GM19025 (cell line): Measurements from ENCODE around the gene LMO3.
A peak's percentile ranks its signal among the peaks of the same experiment; 100 is the strongest.

ENCODE experiments used
- ATAC-seq: cut with Tn5 transposase; IDR thresholded peaks from one replicate; pipeline ENCODE4 v1.9.1; 2021; ENCODE audit warnings: mild to moderate bottlenecking, low read depth, moderate library complexity; ENCODE audit not compliant: unreplicated experiment

LMO3 gene

GRCh38 chr12:16602412-16602811 is 3.5 kb downstream of the LMO3 start:
- ATAC-seq, result no peak

GRCh38 chr12:16600525-16600924 is 5.4 kb downstream of the LMO3 start:
- ATAC-seq, result no peak

DNA sequence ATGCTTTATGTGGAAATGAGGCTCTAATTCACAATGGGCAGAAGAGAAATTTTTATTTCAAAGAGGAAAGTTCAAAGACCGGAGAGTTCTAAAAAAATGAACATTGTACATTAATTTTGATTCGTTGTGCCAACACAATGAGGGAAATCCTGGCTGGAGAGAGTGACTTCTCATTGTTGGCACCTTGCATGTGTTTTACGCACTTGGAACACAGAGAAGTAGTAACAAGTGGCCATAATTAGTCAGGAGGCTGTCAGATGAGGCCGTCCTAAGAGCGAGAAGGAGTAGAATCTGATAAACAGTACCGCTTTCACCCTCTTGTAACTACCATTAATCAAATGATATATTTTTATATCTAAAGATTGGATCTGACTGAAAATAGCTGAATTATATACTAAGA is 6.9 kb downstream of the LMO3 start:
- no peak for ATAC-seq

- no peak for ATAC-seq
Measured at GRCh38 chr12:16594797-16595196, 11.2 kb downstream of the LMO3 start.

GRCh38 chr12:16593546-16593945 is 12.4 kb downstream of the LMO3 start:
- no peak for ATAC-seq

DNA sequence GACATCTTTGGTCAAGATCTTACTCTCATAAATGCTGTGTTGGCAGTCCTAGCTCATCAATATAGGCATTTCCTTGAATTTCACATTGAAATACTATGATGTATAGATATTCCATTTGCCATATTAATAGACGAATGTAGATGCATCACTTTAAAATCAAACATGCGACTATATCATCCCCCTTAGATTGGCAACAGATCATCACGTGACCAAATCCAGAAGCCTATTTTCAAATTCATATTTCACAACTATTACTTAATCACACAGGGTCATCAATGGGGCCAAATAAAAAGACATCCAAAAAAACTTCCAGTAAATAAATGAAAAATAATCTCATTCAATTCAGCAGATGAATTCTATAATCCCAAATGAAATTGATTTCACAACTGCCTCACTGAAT is 15.3 kb downstream of the LMO3 start:
- ATAC-seq, result no peak

DNA sequence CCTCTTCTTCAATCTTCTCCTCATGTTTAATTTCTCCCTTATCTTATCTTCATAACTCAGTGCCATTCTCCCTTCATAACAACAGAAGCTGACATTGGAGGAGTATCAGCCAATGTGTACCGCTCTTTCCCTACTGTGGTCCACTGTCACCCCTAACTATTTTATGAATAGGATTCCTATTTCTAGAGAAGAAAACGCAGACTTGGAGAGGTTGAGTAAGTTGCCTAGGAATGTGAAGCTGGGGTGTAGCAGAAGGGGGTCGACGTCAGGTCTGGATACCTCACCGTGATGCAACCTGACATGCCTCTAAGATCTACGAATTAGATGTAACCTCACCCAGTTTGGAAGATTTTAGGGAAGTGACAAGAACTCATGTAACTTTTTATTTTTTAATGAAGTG is 17.1 kb downstream of the LMO3 start:
- no peak for ATAC-seq

GRCh38 chr12:16587514-16587913 is 18.4 kb downstream of the LMO3 start:
- ATAC-seq, result no peak

DNA sequence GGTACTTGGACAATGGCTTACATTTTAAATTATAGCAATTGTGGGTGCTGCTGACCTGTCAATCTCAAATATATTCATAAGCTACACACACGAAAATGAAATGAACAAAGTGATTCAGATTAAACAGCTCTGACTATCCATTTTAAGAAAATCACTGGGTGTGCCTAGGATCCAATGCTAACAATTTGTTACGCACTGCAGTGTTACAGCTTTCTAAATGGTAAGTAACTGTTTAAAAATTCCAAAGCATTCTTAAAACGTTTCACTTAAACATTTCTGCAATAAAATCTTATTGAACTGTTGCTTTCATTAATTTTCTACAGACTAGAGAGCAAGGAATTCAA is 18.9 kb downstream of the LMO3 start:
- no peak for ATAC-seq

DNA sequence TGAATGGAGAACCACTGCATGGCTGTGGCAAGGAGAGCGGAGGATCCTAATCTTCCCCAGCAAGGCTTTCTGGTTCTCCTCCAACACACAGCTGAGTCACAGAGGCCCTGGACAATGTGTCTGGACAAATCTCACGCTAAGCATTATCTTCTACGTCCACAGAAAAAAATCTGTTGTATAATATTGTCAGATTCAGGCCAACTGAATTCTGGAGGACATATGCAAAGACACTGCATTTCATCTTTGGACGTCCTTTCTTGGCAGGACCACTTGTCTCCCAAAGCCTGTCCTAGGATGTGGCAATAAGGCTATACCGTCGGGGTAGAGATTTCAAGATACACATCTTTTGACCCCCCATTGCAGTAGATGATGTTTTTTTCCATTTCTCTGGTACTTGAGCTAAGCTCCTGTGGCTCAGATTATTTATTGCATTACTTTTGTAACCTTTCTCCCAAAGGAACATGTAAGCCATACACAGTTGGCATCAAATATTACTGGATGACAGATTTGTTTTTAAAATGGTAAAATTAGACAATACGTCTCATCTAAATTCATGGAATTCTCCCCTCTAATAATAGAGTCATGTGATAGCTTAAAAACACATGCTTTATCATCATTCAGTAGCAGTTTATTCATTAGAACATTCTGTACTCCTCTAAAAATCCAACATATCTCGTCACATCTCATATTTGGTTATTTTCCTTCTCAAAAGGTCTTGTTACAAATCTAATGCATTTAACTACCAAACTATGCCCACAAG is 19.4 kb downstream of the LMO3 start:
- ATAC-seq, result no peak

DNA sequence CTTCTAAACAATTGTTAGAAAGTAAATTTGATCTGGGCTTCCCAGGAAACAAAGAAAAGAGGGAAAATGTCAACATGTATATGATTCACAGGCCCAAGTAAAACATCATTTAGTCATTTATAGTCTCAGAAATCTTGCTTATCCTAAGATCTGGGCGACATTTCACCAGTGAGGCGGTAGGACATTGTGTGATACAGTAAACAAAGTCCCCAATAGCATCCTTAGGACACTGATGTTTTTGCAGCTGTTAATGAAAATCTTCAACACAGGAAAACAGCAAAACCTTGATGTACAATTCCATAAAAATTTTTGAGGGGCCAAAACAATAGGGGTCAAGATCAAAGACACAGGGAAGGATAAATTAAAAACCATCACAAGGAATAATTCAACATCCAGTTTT is 20.2 kb downstream of the LMO3 start:
- ATAC-seq, result no peak

GRCh38 chr12:16583969-16584745 is 21.8 kb downstream of the LMO3 start:
- ATAC-seq, result no peak

GRCh38 chr12:16581416-16581815 is 24.5 kb downstream of the LMO3 start:
- ATAC-seq, result no peak

DNA sequence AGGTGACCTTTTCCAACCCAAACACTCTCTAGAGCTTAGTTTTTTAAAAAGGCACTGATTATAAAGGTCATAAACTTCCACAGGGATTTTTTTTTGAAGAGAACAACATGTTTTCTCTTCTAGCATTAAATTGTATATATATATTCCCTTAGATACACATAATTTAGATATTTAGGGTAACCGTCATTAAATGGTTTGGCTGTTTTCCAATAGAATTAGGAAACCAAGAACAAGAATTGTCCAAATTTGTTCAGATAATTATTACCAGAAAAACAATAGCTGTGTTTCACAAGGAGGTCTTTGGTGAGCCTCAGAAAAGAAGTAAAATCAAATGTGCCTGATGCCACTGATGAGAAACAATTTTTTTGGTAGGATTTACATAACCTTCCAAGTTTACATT is 26.9 kb downstream of the LMO3 start:
- ATAC-seq, result no peak

DNA sequence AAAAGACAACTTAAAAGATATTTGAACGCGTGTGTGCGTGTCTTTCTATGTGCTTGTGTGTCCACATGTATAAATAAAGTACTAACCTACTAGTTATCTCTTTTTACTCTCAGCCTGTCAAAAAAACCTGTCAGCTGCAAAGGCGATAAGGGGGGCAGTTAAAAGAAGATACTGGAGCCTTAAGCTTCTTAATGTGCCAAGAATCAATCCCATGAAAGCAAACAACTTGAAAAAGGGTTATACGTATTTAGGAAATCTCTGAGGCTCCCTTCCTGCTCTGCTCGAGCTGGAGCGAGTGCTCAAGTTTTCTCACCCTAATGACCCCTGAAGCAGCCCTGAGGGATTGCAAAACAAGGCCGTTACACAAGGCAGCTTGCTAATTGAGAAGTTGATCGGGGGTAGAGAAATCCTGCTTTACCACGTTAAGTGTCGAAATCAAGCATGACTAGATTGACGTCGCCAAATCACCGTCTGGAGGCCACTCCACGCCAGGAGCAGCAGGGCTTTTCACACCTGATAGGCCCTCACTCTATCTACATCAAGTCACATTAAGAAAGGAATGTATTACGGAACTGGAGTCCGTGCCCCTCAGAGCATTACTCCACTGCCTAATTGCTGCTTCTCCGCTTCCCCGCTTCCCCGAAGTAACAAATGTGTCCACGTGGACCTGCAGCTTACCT is 32.4 kb downstream of the LMO3 start:
- no peak for ATAC-seq

DNA sequence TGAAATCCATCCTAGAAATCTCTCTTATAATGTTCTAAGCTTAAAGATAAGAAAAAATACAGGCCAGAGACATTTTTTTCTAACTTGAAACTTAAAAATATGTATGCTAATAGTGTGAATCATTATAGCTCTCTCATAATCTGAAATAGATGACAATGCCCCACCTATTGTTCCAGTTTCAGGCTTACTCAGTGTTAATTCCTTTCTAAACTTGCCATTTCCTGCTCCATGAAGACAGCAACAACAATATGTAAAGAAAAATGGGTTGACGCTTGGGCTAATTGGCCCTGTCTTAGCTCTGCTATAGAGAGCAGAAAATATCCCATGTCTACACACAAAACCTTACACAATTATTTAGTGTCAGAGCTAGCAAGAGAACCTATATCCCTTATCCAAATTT is 37.1 kb downstream of the LMO3 start:
- peak; percentile 73 for ATAC-seq

- no peak for ATAC-seq
Measured at GRCh38 chr12:16564675-16565074, 41.3 kb downstream of the LMO3 start.

DNA sequence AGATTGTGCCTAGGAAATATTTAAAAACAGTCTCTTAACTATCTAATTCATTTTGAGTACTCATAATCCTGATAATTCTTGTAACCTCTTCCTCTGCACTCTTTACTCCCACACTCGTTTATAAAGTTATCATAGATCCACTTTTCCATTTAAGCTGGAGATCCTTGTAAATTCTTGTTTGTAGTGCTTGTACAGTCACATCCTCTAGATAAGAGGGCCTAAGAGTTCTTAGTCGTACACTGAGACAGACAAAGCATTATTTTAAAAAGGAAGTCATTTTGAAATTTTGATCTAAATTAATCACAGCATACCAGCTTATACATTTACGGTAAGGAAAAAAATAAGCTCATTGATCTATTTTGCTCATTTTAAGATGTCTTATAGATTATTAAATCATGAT is 42.5 kb downstream of the LMO3 start:
- ATAC-seq, result no peak

DNA sequence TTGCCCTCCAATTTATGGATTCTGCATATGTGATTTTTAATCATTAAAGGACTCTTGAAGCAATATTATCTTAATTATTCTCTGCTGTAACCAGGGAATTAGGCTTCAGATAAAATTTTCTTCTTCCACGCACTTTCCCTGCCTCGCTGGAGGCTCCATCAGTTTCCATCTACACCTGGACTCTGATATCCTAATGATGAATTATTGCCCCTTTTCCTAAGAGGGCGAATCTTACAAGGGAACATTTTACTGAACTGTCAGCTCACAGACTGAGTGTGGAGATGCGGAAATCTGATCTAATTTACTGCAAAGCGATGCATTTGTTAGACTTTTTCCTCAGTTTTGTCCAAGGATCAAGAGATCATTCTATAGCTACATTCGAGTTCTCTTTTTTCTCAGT is 43.0 kb downstream of the LMO3 start:
- no peak for ATAC-seq

DNA sequence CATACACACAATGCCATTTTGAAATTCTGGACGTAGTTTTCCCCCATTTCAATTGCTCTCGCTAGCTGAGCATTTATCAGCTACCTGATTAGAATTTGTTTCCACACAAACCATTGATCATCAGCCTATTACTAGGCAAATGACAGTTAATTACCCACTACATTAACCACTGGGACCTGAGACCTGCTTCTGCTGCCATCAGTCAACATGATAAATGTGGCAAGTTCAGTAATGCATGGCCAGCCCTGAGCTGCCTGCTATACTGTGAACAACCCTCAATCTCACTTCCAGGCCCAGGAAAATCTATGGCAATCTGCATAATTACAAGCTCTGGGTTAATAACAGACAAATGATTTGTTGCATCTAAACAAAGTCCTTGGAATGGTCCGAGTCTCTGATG is 43.5 kb downstream of the LMO3 start:
- ATAC-seq, result no peak

DNA sequence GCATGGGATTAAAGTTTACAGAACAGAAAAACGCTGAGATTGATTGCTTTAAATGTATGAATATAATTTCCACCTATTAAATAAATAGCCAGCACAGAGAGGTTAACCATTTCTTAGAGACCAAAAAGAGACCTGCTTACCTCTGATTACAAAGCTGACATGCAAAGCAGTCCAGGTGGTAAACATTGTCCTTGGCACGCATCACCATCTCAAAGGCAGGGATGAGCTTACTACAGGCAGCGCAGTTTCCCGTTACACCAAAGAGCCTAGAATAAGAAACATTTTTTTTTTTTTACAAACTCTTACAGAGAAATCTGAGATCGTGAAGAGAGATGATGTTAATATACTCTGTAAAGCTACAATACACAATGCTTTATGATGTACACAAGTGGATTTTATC is 45.7 kb downstream of the LMO3 start:
- no peak for ATAC-seq

GRCh38 chr12:16555630-16556029 is 50.3 kb downstream of the LMO3 start:
- ATAC-seq, result no peak
